HG03442 (cell line): ENCODE data around the gene MECP2.

ENCODE experiments used
- ATAC-seq: cut with Tn5 transposase; IDR thresholded peaks from one replicate; pipeline ENCODE4 v1.9.1; 2021; ENCODE audit warnings: mild to moderate bottlenecking, moderate library complexity; ENCODE audit not compliant: unreplicated experiment

The MECP2 gene

GRCh38 chrX:154019633-154020528 is 77.6 kb downstream of the MECP2 start, which contains the start of gene IRAK1:
TSS of gene IRAK1 (minus strand) at chrX:154019902. CDS start at chrX:154019812, 90 bp downstream.
- peak; percentile 69 for ATAC-seq

GRCh38 chrX:154019061-154019621 is 78.4 kb downstream of the MECP2 start:
- ATAC-seq, result peak; percentile 4

- no peak for ATAC-seq
Observed at GRCh38 chrX:154018518-154019060, 78.9 kb downstream of the MECP2 start.

- no peak for ATAC-seq
Observed at GRCh38 chrX:154017766-154018517, 79.6 kb downstream of the MECP2 start.

GRCh38 chrX:154016366-154017076 is 81.0 kb downstream of the MECP2 start:
- no peak for ATAC-seq

GRCh38 chrX:154015581-154016264 is 81.8 kb downstream of the MECP2 start:
- ATAC-seq, result no peak

- no peak for ATAC-seq
Observed at GRCh38 chrX:154014429-154015380, 82.8 kb downstream of the MECP2 start.

GRCh38 chrX:154013614-154014360 is 83.7 kb downstream of the MECP2 start:
- no peak for ATAC-seq

GRCh38 chrX:154013001-154013421 is 84.5 kb downstream of the MECP2 start:
- ATAC-seq, result no peak

GRCh38 chrX:154012336-154012991 is 85.1 kb downstream of the MECP2 start:
- ATAC-seq, result no peak

GRCh38 chrX:154011376-154012335 is 85.9 kb downstream of the MECP2 start:
- ATAC-seq, result no peak

GRCh38 chrX:154010330-154011087 is 87.0 kb downstream of the MECP2 start:
- no peak for ATAC-seq

GRCh38 chrX:154008521-154008920 is 89.0 kb downstream of the MECP2 start:
- ATAC-seq, result no peak

GRCh38 chrX:154006947-154007346 is 90.6 kb downstream of the MECP2 start:
- ATAC-seq, result no peak

- no peak for ATAC-seq
Observed at GRCh38 chrX:154004315-154004714, 93.2 kb downstream of the MECP2 start.

GRCh38 chrX:154002215-154002719 is 95.2 kb downstream of the MECP2 start:
- peak; percentile 50 for ATAC-seq
